CD14-positive monocyte (primary cell): ENCODE data around the gene DMC1. TPM values are rescaled to one million over a fixed set of nuclear protein-coding genes. Genes with fewer than 3 reads are reported as not detected.

Source experiments
- DNase-seq, 3 donors: peaks; one replicate each; pipeline ENCODE4 v3.0.0-alpha.2; 2011 to 2022
- H2AFZ ChIP-seq: 2 replicates; pipeline ENCODE4 v1.6.0; 2012; ENCODE audit warnings: mild to moderate bottlenecking, low read depth, low read length, inconsistent platforms; ENCODE audit not compliant: insufficient read depth, poor library complexity, severe bottlenecking
- H3K27ac ChIP-seq, 2 donors: 1 replicate in 1 of 2; 2 replicates in 1 of 2; pipeline ENCODE4 v1.5.1; 2012 to 2013; ENCODE audit warnings: low read length in 2 of 2, control low read depth in 1 of 2, inconsistent platforms in 1 of 2, low read depth in 1 of 2, mild to moderate bottlenecking in 1 of 2
- H3K27me3 ChIP-seq, 2 donors: one replicate each; pipeline versions ENCODE4 v1.6.0 to v1.6.1; 2011 to 2013; ENCODE audit warnings: low read length in 2 of 2; ENCODE audit not compliant: control insufficient read depth in 2 of 2, insufficient read depth in 2 of 2
- H3K36me3 ChIP-seq, 2 donors: replicated peaks in 1 of 2; 1 replicate in 1 of 2; 2 replicates in 1 of 2; pipeline versions ENCODE4 v1.5.1 to v1.6.1; 2012 to 2013; ENCODE audit warnings: low read length in 2 of 2, control low read depth in 1 of 2, inconsistent platforms in 1 of 2, mild to moderate bottlenecking in 1 of 2; ENCODE audit not compliant: insufficient read depth in 2 of 2, control insufficient read depth in 1 of 2
- H3K4me1 ChIP-seq, 2 donors: 1 replicate in 1 of 2; 2 replicates in 1 of 2; pipeline versions ENCODE4 v1.5.1 to v1.6.1; 2012 to 2013; ENCODE audit warnings: low read length in 2 of 2, control low read depth in 1 of 2, inconsistent platforms in 1 of 2, mild to moderate bottlenecking in 1 of 2, moderate library complexity in 1 of 2; ENCODE audit not compliant: insufficient read depth in 2 of 2, control insufficient read depth in 1 of 2
- H3K4me2 ChIP-seq: replicated peaks from 2 replicates; pipeline ENCODE3; 2012; ENCODE audit warnings: low read length, moderate library complexity, mild to moderate bottlenecking; ENCODE audit not compliant: poor library complexity, severe bottlenecking; ENCODE audit errors: extremely low read depth
- H3K4me3 ChIP-seq, 3 experiments: fragments of 200-600 bp in 1 of 3; sonication (generic) in 1 of 3; replicated peaks in 1 of 3; 1 replicate in 2 of 3; 2 replicates in 1 of 3; pipeline ENCODE4 v1.5.1; 2011 to 2013; ENCODE audit warnings: low read length in 3 of 3, mild to moderate bottlenecking in 3 of 3, control low read depth in 2 of 3, low read depth in 2 of 3, inconsistent platforms in 1 of 3, moderate library complexity in 1 of 3
- H3K79me2 ChIP-seq: 2 replicates; pipeline ENCODE4 v1.6.0; 2012; ENCODE audit warnings: mild to moderate bottlenecking, control low read depth, inconsistent platforms, low read length, moderate library complexity; ENCODE audit not compliant: insufficient read depth
- H3K9ac ChIP-seq: 2 replicates; pipeline ENCODE4 v1.6.0; 2017; ENCODE audit warnings: low read length, mild to moderate bottlenecking; ENCODE audit not compliant: insufficient read depth, poor library complexity, severe bottlenecking
- H3K9me3 ChIP-seq, 2 donors: replicated peaks in 1 of 2; 1 replicate in 1 of 2; 2 replicates in 1 of 2; pipeline versions ENCODE4 v1.5.1 to v1.6.1; 2012 to 2013; ENCODE audit warnings: low read length in 2 of 2, control low read depth in 1 of 2; ENCODE audit not compliant: control insufficient read depth in 1 of 2, insufficient read depth in 1 of 2
- H4K20me1 ChIP-seq: 2 replicates; pipeline ENCODE4 v1.6.0; 2012; ENCODE audit warnings: mild to moderate bottlenecking, low read length, control low read depth, moderate library complexity; ENCODE audit not compliant: insufficient read depth
- H3K27ac Mint-ChIP-seq, 7 donors: one replicate each; pipeline ENCODE4 v1.8.0; 2020; ENCODE audit warnings: mild to moderate bottlenecking in 7 of 7, mixed read lengths in 7 of 7, moderate library complexity in 6 of 7, inconsistent platforms in 2 of 7
- H3K27me3 Mint-ChIP-seq, 3 donors: one replicate each; pipeline ENCODE4 v1.8.0; 2021 to 2022; ENCODE audit warnings: low read depth in 3 of 3, mild to moderate bottlenecking in 3 of 3, mixed read lengths in 3 of 3, moderate library complexity in 3 of 3, inconsistent platforms in 1 of 3
- H3K36me3 Mint-ChIP-seq, 2 donors: one replicate each; pipeline ENCODE4 v1.8.0; 2020; ENCODE audit warnings: mixed read lengths in 2 of 2, inconsistent platforms in 1 of 2, mild to moderate bottlenecking in 1 of 2
- H3K4me1 Mint-ChIP-seq: one replicate; pipeline ENCODE4 v1.8.0; 2020; ENCODE audit warnings: mild to moderate bottlenecking, mixed read lengths
- H3K4me3 Mint-ChIP-seq, 2 donors: one replicate each; pipeline ENCODE4 v1.8.0; 2020; ENCODE audit warnings: mild to moderate bottlenecking in 2 of 2, mixed read lengths in 2 of 2, moderate library complexity in 1 of 2
- H3K9me3 Mint-ChIP-seq, 7 donors: one replicate each; pipeline ENCODE4 v1.8.0; 2020 to 2022; ENCODE audit warnings: mixed read lengths in 7 of 7, mild to moderate bottlenecking in 6 of 7, moderate library complexity in 6 of 7, inconsistent platforms in 2 of 7
- WGBS: methylation state at CpG from one replicate; pipeline ENCODE4 v1.1.5; 2013; ENCODE audit warnings: missing lambda C conversion rate; ENCODE audit not compliant: insufficient coverage; 5-methylcytosine and 5-hydroxymethylcytosine counted together
- intact Hi-C, 2 donors: fragments of 100-400 bp; cut with micrococcal nuclease; formaldehyde crosslinking; loops; one replicate each; pipeline versions ENCODE4 v1.15.0 to v1.15.1; 2023
- polyA plus RNA-seq, 3 donors: library from polyadenylated mRNA; depleted of rRNA in 1 of 3; unstranded in 2 of 3; stranded (reverse) in 1 of 3; fragments of 300-500 nt in 2 of 3; fragments of >200 nt in 1 of 3; fragmentation: Illumina TruSeq in 2 of 3; gene quantifications; 1 replicate in 2 of 3; 2 replicates in 1 of 3; pipeline ENCODE4 v1.2.3, GENCODE V29; 2012 to 2021
- TF ChIP-seq, protein P1 (sequence below): fragments of 200-600 bp; IDR thresholded peaks from one replicate; pipeline ENCODE4 v1.8.0; 2022; ENCODE audit warnings: antibody characterized with exemption, mild to moderate bottlenecking

Gene DMC1
- polyA plus RNA-seq, 3 donors: not detected

GRCh38 chr22:38518620-38519019, 51.4 kb downstream of the DMC1 start:
- no peaks in the 10 kb centered on the region for H3K4me1 Mint-ChIP-seq
- Histone ChIP-seq H3K4me2 (no peak overlapping the region), H3K27ac (no peak overlapping the region), H3K79me2 (no peaks in the 10 kb centered on the region), H2AFZ (no peak overlapping the region), H3K27me3 (peaks cover 28 to 51% of the 10 kb centered on the region in 2 donors), H3K9ac (no peak overlapping the region), H3K4me1 (no peaks in the 10 kb centered on the region), H3K4me3 (no peak overlapping the region), H3K36me3 (no peaks in the 10 kb centered on the region), H3K9me3 (no peaks in the 10 kb centered on the region), H4K20me1 (no peaks in the 10 kb centered on the region)
- no peak overlapping the region for H3K27ac Mint-ChIP-seq
- TF ChIP-seq, protein P1, sequence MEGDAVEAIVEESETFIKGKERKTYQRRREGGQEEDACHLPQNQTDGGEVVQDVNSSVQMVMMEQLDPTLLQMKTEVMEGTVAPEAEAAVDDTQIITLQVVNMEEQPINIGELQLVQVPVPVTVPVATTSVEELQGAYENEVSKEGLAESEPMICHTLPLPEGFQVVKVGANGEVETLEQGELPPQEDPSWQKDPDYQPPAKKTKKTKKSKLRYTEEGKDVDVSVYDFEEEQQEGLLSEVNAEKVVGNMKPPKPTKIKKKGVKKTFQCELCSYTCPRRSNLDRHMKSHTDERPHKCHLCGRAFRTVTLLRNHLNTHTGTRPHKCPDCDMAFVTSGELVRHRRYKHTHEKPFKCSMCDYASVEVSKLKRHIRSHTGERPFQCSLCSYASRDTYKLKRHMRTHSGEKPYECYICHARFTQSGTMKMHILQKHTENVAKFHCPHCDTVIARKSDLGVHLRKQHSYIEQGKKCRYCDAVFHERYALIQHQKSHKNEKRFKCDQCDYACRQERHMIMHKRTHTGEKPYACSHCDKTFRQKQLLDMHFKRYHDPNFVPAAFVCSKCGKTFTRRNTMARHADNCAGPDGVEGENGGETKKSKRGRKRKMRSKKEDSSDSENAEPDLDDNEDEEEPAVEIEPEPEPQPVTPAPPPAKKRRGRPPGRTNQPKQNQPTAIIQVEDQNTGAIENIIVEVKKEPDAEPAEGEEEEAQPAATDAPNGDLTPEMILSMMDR: no peak
- 94% methylated on average over 2 of the region's 4 CpGs for WGBS
- H3K9me3 Mint-ChIP-seq: no peaks in the 10 kb centered on the region
- no peaks in the 10 kb centered on the region for H3K36me3 Mint-ChIP-seq
- intact Hi-C loops: no loop called here
- H3K4me3 Mint-ChIP-seq: no peak overlapping the region
- H3K27me3 Mint-ChIP-seq: peaks cover 18 to 64% (median 40%) of the 10 kb centered on the region in 3 donors
- DNase-seq: no peak

DNA sequence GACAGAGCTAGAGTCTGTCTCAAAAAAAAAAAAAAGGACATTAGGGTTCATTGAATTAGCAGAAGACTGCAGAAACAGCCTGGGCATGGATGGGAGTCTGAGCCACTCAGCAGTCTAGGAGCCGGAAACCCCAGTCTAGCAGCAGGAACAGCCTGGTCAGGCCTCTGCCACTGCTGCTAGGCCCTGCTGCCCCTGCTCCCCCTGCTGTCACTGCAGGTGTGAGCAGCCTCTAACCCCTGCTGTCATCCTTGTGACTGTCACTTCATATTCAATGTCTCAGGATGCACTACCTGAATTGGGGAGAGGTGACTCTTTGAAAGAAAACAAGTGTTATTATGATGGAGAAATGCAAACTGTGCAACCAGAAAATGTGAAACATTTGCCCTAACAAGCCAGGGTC, 56.9 kb downstream of the DMC1 start:
- TF ChIP-seq, protein P1: no peak
- no peak overlapping the region for H3K27ac Mint-ChIP-seq
- no peaks in the 10 kb centered on the region for H3K9me3 Mint-ChIP-seq

More for the DNA sequence above, 56.9 kb downstream of the DMC1 start:
- Mint-ChIP-seq H3K4me3 (no peak overlapping the region), H3K36me3 (peaks cover 0 to 3% of the 10 kb centered on the region in 2 donors), H3K27me3 (peaks cover 27 to 58% (median 31%) of the 10 kb centered on the region in 3 donors), H3K4me1 (peaks cover 11% of the 10 kb centered on the region)
- Histone ChIP-seq H4K20me1 (no peaks in the 10 kb centered on the region), H3K4me2 (no peak overlapping the region), H3K4me1 (peaks cover 7 to 8% of the 10 kb centered on the region in 2 donors), H3K9me3 (no peaks in the 10 kb centered on the region), H3K36me3 (no peaks in the 10 kb centered on the region), H3K27ac (no peak overlapping the region), H2AFZ (no peak overlapping the region), H3K9ac (no peak overlapping the region), H3K79me2 (no peaks in the 10 kb centered on the region), H3K27me3 (peaks cover 7 to 24% of the 10 kb centered on the region in 2 donors), H3K4me3 (no peak overlapping the region)
- DNase-seq: peak in 1 of 3 donors; percentile 11
- 80% methylated on average over 1 of the region's 1 CpG for WGBS
- intact Hi-C loops: loop anchor here (5.0 kb wide), 2 partner anchors 34 to 54 kb away; no protein-coding TSS in a partner anchor
